Lower leg skin (tissue), 4 donors: ENCODE measurements around the gene COL9A2. TPM values are rescaled to one million over a fixed set of nuclear protein-coding genes. Genes with fewer than 3 reads are reported as not detected.

Source experiments
- DNase-seq, 2 donors: peaks; one replicate each; pipeline ENCODE4 v3.0.0-alpha.2; 2019; ENCODE audit warnings: low spot score in 2 of 2
- H3K4me3 ChIP-seq: fragments of 200-600 bp; sonication (generic); 2 replicates; pipeline ENCODE4 v1.5.1; 2017; ENCODE audit warnings: mild to moderate bottlenecking, low read depth; ENCODE audit not compliant: poor library complexity, severe bottlenecking
- CTCF ChIP-seq, 3 donors: fragments of 450-650 bp; IDR thresholded peaks; one replicate each; pipeline ENCODE4 v1.5.1; 2016; ENCODE audit warnings: antibody characterized with exemption in 3 of 3, mild to moderate bottlenecking in 3 of 3, moderate library complexity in 2 of 3
- POLR2A ChIP-seq, 2 donors: fragments of 450-650 bp; IDR thresholded peaks; one replicate each; pipeline ENCODE4 v1.6.1; 2016 to 2017; ENCODE audit warnings: antibody characterized with exemption in 2 of 2, mild to moderate bottlenecking in 1 of 2, moderate library complexity in 1 of 2
- WGBS, 2 donors: methylation state at CpG; one replicate each; pipeline ENCODE4 v1.1.5; 2018; 5-methylcytosine and 5-hydroxymethylcytosine counted together
- intact Hi-C: fragments of 100-400 bp; cut with DNase I; formaldehyde crosslinking; loops from one replicate; pipeline ENCODE4 v1.15.0; 2023; ENCODE audit warnings: low total_unique reads
- total RNA-seq, 4 donors: library from RNA; depleted of rRNA; stranded (reverse); fragments of >200 nt; gene quantifications; one replicate each; pipeline ENCODE4 v1.1.0, GENCODE V29; 2016

Gene COL9A2
- total RNA-seq, 4 donors from 2014 or later, result 2.4 to 8.7 (median 4.3) TPM

- DNase-seq, result no peak
These were observed 51.8 kb downstream of the COL9A2 start for GRCh38 chr1:40265298-40265697.

GRCh38 chr1:40264354-40264781 lies 52.7 kb downstream of the COL9A2 start:
- H3K4me3 ChIP-seq, result no peak overlapping the region
- 75 to 79% methylated on average over 3 of the region's 3 CpGs for WGBS, 2 donors
- DNase-seq, result no peak
- no peak for TF ChIP-seq CTCF (IDR thresholded peaks at IDR 0.05)
- no peak for TF ChIP-seq POLR2A (IDR thresholded peaks at IDR 0.05)
- intact Hi-C loops, result no loop called here

More at GRCh38 chr1:40265298-40265697, 51.8 kb downstream of the COL9A2 start:
- TF ChIP-seq POLR2A (IDR thresholded peaks at IDR 0.05), result no peak
- no peak overlapping the region for H3K4me3 ChIP-seq
- intact Hi-C loops, result no loop called here

- intact Hi-C loops, result no loop called here
- peak overlapping the region; percentile 77 for H3K4me3 ChIP-seq
- TF ChIP-seq CTCF (IDR thresholded peaks at IDR 0.05) (no peak), POLR2A (IDR thresholded peaks at IDR 0.05) (no peak)
- WGBS, 2 donors, result 0 to 1% methylated on average over 10 of the region's 10 CpGs
- DNase-seq, result no peak
These were observed 58.7 kb downstream of the COL9A2 start for GRCh38 chr1:40258445-40258769.

GRCh38 chr1:40257688-40258444 lies 59.2 kb downstream of the COL9A2 start, which contains the start of gene ZMPSTE24:
Gene ZMPSTE24 (plus strand): TSS chr1:40258236. CDS start chr1:40258272, 36 bp downstream.
- TF ChIP-seq POLR2A (IDR thresholded peaks at IDR 0.05) (no peak), CTCF (IDR thresholded peaks at IDR 0.05) (no peak)
- DNase-seq, result peak; percentile 95 to 99
- H3K4me3 ChIP-seq, result peak within 1 kb of the TSS; percentile 77
- intact Hi-C loops, result no loop called here
- WGBS, 2 donors, result 0% methylated on average over 40 to 48 of the region's 48 CpGs

GRCh38 chr1:40257313-40257687 lies 59.8 kb downstream of the COL9A2 start:
- peak overlapping the region; percentile 77 for H3K4me3 ChIP-seq
- intact Hi-C loops, result no loop called here
- peak in 1 of 2 donors; percentile 28 for DNase-seq
- TF ChIP-seq CTCF (IDR thresholded peaks at IDR 0.05), result no peak
- no peak for TF ChIP-seq POLR2A (IDR thresholded peaks at IDR 0.05)
- 0 to 2% methylated on average over 16 of the region's 16 CpGs for WGBS, 2 donors

- intact Hi-C loops, result no loop called here
- TF ChIP-seq CTCF (IDR thresholded peaks at IDR 0.05) (no peak), POLR2A (IDR thresholded peaks at IDR 0.05) (no peak)
- no peak overlapping the region for H3K4me3 ChIP-seq
- WGBS, 2 donors, result 51% methylated on average over 6 of the region's 6 CpGs
- DNase-seq, result no peak
These were observed 60.5 kb downstream of the COL9A2 start for GRCh38 chr1:40256401-40257084.
